ENCODE measurements around the gene FUZ.

The FUZ gene

GRCh38 chr19:49807058-49807903 is 5.8 kb downstream of the FUZ start:
- DNase-seq, result peak in 2 of 51 donors; percentile 12

- DNase-seq, result no peak
Measured at GRCh38 chr19:49806620-49806959, 6.5 kb downstream of the FUZ start.

GRCh38 chr19:49805822-49806619 is 7.1 kb downstream of the FUZ start:
- no peak for DNase-seq

GRCh38 chr19:49803529-49803856 is 9.6 kb downstream of the FUZ start:
- no peak for DNase-seq

- DNase-seq, result no peak
Measured at GRCh38 chr19:49802836-49803528, 10.1 kb downstream of the FUZ start.

- peak; percentile 32 to 96 (median 84) for DNase-seq
Measured at GRCh38 chr19:49801966-49802661, 11.0 kb downstream of the FUZ start.

GRCh38 chr19:49801401-49801888 is 11.6 kb downstream of the FUZ start:
- no peak for DNase-seq

- DNase-seq, result no peak
Measured at GRCh38 chr19:49800771-49801170, 12.3 kb downstream of the FUZ start.

GRCh38 chr19:49799798-49800376 is 13.2 kb downstream of the FUZ start:
- DNase-seq, result no peak

GRCh38 chr19:49799271-49799797 is 13.8 kb downstream of the FUZ start:
- no peak for DNase-seq

- no peak for DNase-seq
Measured at GRCh38 chr19:49798574-49798973, 14.5 kb downstream of the FUZ start.

- no peak for DNase-seq
Measured at GRCh38 chr19:49795615-49796014, 17.5 kb downstream of the FUZ start.

- peak in 1 of 51 donors; percentile 24 for DNase-seq
Measured at GRCh38 chr19:49793561-49793840, 19.6 kb downstream of the FUZ start.

GRCh38 chr19:49792829-49793560 is 20.1 kb downstream of the FUZ start:
- DNase-seq, result no peak

GRCh38 chr19:49791776-49792445 is 21.2 kb downstream of the FUZ start:
- no peak for DNase-seq

- DNase-seq, result no peak
Measured at GRCh38 chr19:49790866-49791265, 22.2 kb downstream of the FUZ start.

- DNase-seq, result no peak
Measured at GRCh38 chr19:49788857-49789256, 24.2 kb downstream of the FUZ start.

- no peak for DNase-seq
Measured at GRCh38 chr19:49787746-49788145, 25.3 kb downstream of the FUZ start.

- DNase-seq, result no peak
Measured at GRCh38 chr19:49786376-49786820, 26.7 kb downstream of the FUZ start.

GRCh38 chr19:49782515-49782914 is 30.6 kb downstream of the FUZ start:
- no peak for DNase-seq

All from hypothalamus (tissue), 51 donors.